GOT3 (cell line): ENCODE data around the gene PTPN6.
"Not testable (repeated sequence)": the region's sequence is repeated elsewhere in the genome, so short reads cannot be mapped to it uniquely, and the experiment has no call there.

Experiments
- DNase-seq: peaks from one replicate; lab custom pipeline; 2025; ENCODE audit warnings: mixed read lengths; lab: John Stamatoyannopoulos, UW

The PTPN6 gene

GRCh38 chr12:6950811-6951540, at the start of gene PTPN6:
Gene PTPN6, plus strand, starts transcription at chr12:6951356. Its CDS starts 157 bp downstream, at chr12:6951513.
- no peak for DNase-seq

- no peak for DNase-seq
Measured at GRCh38 chr12:6902448-6902847, 48.7 kb upstream of the PTPN6 start.

GRCh38 chr12:6903722-6904121, 47.4 kb upstream of the PTPN6 start:
- no peak for DNase-seq

- peak; percentile 88 for DNase-seq
Measured at GRCh38 chr12:6904280-6905276, 46.6 kb upstream of the PTPN6 start, which contains the start of gene LRRC23. Gene LRRC23, plus strand, starts transcription at chr12:6904822. Its CDS starts 812 bp downstream, at chr12:6905634.

GRCh38 chr12:6905414-6906040, 45.6 kb upstream of the PTPN6 start:
- DNase-seq: no peak

GRCh38 chr12:6908141-6908540, 43.0 kb upstream of the PTPN6 start:
- not testable (repeated sequence) for DNase-seq

GRCh38 chr12:6909421-6910145, 41.6 kb upstream of the PTPN6 start:
- no peak for DNase-seq

- no peak for DNase-seq
Measured at GRCh38 chr12:6912164-6912935, 38.8 kb upstream of the PTPN6 start.

- DNase-seq: no peak
Measured at GRCh38 chr12:6914246-6914946, 36.8 kb upstream of the PTPN6 start, which contains the start of gene ENO2. Gene ENO2, plus strand, starts transcription at chr12:6914580. Its CDS starts 1,253 bp downstream, at chr12:6915833.

- DNase-seq: no peak
Measured at GRCh38 chr12:6914947-6915788, 36.0 kb upstream of the PTPN6 start.

GRCh38 chr12:6915789-6916285, 35.3 kb upstream of the PTPN6 start:
- DNase-seq: no peak

- no peak for DNase-seq
Measured at GRCh38 chr12:6916426-6917200, 34.5 kb upstream of the PTPN6 start.

- no peak for DNase-seq
Measured at GRCh38 chr12:6917491-6918231, 33.5 kb upstream of the PTPN6 start.

GRCh38 chr12:6919588-6919987, 31.6 kb upstream of the PTPN6 start:
- no peak for DNase-seq

GRCh38 chr12:6921539-6921938, 29.6 kb upstream of the PTPN6 start:
- DNase-seq: no peak

GRCh38 chr12:6921996-6922946, 28.9 kb upstream of the PTPN6 start:
- DNase-seq: no peak
